Memory B cell (primary cell): ENCODE measurements around the gene CARD10.

Experiments
- ATAC-seq: fragments of 150-1000 bp; cut with Tn5 transposase; 2 replicates; pipeline ENCODE4 v1.10.0; 2021; ENCODE audit warnings: low read depth, mild to moderate bottlenecking, moderate library complexity
- DNase-seq, 2 donors: peaks; one replicate each; pipeline ENCODE4 v3.0.0; 2022; ENCODE audit warnings: low spot score in 2 of 2
- H3K27ac Mint-ChIP-seq: one replicate; pipeline ENCODE4 v1.8.0; 2022; ENCODE audit warnings: mild to moderate bottlenecking, moderate library complexity, mixed read lengths
- H3K27me3 Mint-ChIP-seq: one replicate; pipeline ENCODE4 v1.8.0; 2022; ENCODE audit warnings: mixed read lengths
- H3K36me3 Mint-ChIP-seq: one replicate; pipeline ENCODE4 v1.8.0; 2022; ENCODE audit warnings: mild to moderate bottlenecking, mixed read lengths
- H3K4me1 Mint-ChIP-seq: one replicate; pipeline ENCODE4 v1.8.0; 2022; ENCODE audit warnings: mixed read lengths
- H3K4me3 Mint-ChIP-seq: one replicate; pipeline ENCODE4 v1.8.0; 2022; ENCODE audit warnings: mild to moderate bottlenecking, moderate library complexity, mixed read lengths
- H3K9me3 Mint-ChIP-seq: one replicate; pipeline ENCODE4 v1.8.0; 2022; ENCODE audit warnings: mixed read lengths

The CARD10 gene

GRCh38 chr22:37455896-37456295 is 63.3 kb downstream of the CARD10 start:
- H3K36me3 Mint-ChIP-seq = peaks cover 15% of the 10 kb centered on the region
- no peak for ATAC-seq
- H3K4me1 Mint-ChIP-seq = peaks cover 4% of the 10 kb centered on the region
- no peak for DNase-seq
- no peak overlapping the region for H3K4me3 Mint-ChIP-seq
- no peaks in the 10 kb centered on the region for H3K27me3 Mint-ChIP-seq
- H3K9me3 Mint-ChIP-seq = no peaks in the 10 kb centered on the region
- H3K27ac Mint-ChIP-seq = no peak overlapping the region

GRCh38 chr22:37454857-37455686 is 64.1 kb downstream of the CARD10 start:
- no peaks in the 10 kb centered on the region for H3K9me3 Mint-ChIP-seq
- DNase-seq (no peak), ATAC-seq (no peak)
- peaks cover 4% of the 10 kb centered on the region for H3K4me1 Mint-ChIP-seq
- H3K27ac Mint-ChIP-seq = no peak overlapping the region
- peaks cover 9% of the 10 kb centered on the region for H3K36me3 Mint-ChIP-seq
- H3K4me3 Mint-ChIP-seq = no peak overlapping the region
- H3K27me3 Mint-ChIP-seq = no peaks in the 10 kb centered on the region

GRCh38 chr22:37453696-37454095 is 65.5 kb downstream of the CARD10 start:
- Mint-ChIP-seq H3K27ac (no peak overlapping the region), H3K36me3 (peaks cover 6% of the 10 kb centered on the region), H3K9me3 (no peaks in the 10 kb centered on the region), H3K27me3 (peaks cover 2% of the 10 kb centered on the region), H3K4me3 (no peak overlapping the region), H3K4me1 (peaks cover 4% of the 10 kb centered on the region)
- no peak for ATAC-seq
- DNase-seq = no peak

DNA sequence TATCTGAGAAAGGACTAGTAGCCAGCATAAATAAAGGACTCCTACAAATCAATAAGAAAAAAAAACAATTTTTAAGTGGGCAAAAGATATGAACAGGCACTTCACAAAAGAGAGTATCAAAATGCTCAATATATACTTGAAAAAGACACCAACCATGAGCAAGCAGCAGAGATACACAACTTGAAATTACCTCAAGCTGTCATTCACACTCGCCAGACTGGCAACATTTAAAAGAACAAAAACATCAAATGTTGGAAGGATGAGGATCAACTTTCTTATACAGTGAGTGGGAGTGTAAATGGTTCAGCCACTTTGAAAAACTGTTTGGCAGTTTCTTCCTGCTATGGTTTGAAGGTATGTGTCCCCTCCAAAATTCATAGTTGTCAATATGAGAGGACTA is 68.0 kb downstream of the CARD10 start:
- Mint-ChIP-seq H3K9me3 (no peaks in the 10 kb centered on the region), H3K4me1 (peaks cover 4% of the 10 kb centered on the region), H3K36me3 (peaks cover 6% of the 10 kb centered on the region), H3K27me3 (peaks cover 3% of the 10 kb centered on the region), H3K27ac (no peak overlapping the region), H3K4me3 (no peak overlapping the region)
- DNase-seq = no peak
- no peak for ATAC-seq

- DNase-seq (no peak), ATAC-seq (no peak)
- Mint-ChIP-seq H3K36me3 (peaks cover 7% of the 10 kb centered on the region), H3K4me1 (peaks cover 4% of the 10 kb centered on the region), H3K9me3 (no peaks in the 10 kb centered on the region), H3K27me3 (peaks cover 3% of the 10 kb centered on the region), H3K4me3 (no peak overlapping the region), H3K27ac (no peak overlapping the region)
These were observed 69.7 kb downstream of the CARD10 start for GRCh38 chr22:37449331-37450001.

DNA sequence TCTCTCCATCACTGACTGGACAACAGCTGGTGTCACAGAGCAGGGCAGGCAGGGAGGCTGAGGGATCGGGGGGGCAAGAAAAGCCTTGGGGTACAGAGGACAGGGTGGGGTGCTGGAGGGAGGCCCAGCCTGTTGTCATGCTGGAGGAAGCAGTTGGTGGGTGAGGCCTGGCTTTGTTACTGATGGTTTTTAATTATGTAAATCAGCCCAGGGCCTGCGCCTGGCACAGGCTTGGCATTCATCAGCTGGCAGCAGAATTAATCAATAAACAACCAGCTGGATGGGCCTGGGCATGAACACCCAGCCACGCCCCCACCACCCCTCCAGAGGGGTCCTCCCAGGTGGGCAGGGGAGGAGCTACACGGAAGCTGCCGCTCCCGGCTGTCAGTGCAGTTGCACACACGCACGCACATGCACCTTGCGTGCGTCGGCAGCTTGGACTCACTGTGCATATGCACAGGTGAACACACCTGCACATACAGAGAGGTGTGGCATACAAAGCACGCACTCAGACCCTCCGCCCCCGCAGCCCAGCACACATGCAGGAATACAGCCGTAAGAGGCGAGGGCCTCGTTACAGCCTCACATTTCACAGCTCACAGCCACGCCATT is 70.6 kb downstream of the CARD10 start:
- H3K4me3 Mint-ChIP-seq = no peak overlapping the region
- no peak for DNase-seq
- H3K36me3 Mint-ChIP-seq = peaks cover 7% of the 10 kb centered on the region
- peaks cover 3% of the 10 kb centered on the region for H3K27me3 Mint-ChIP-seq
- H3K4me1 Mint-ChIP-seq = peaks cover 4% of the 10 kb centered on the region
- no peaks in the 10 kb centered on the region for H3K9me3 Mint-ChIP-seq
- no peak for ATAC-seq
- H3K27ac Mint-ChIP-seq = no peak overlapping the region

GRCh38 chr22:37445501-37445900 is 73.7 kb downstream of the CARD10 start:
- DNase-seq (no peak), ATAC-seq (no peak)
- Mint-ChIP-seq H3K4me3 (no peak overlapping the region), H3K4me1 (no peaks in the 10 kb centered on the region), H3K27me3 (peaks cover 10% of the 10 kb centered on the region), H3K27ac (no peak overlapping the region), H3K9me3 (peaks cover 7% of the 10 kb centered on the region), H3K36me3 (peaks cover 2% of the 10 kb centered on the region)

DNA sequence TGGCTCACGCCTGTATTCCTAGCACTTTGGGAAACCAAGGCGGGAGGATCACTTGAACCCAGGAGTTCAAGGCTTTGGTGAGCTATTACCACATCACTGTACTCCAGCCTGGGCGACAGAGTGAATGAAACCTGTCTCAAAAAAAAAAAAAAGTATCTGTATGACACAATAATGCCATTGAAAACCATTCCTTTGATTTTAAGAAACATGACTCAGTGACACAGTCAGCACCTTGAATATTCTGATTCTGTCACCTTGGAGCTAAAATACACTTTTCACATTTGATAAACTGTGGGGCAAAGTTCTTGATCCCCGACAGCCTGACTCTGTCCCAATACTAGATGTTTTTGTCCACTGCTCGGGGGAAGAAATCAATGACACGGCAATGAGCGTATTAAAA is 75.2 kb downstream of the CARD10 start:
- DNase-seq (no peak), ATAC-seq (no peak)
- Mint-ChIP-seq H3K4me3 (no peak overlapping the region), H3K4me1 (no peaks in the 10 kb centered on the region), H3K9me3 (peaks cover 7% of the 10 kb centered on the region), H3K27ac (no peak overlapping the region), H3K27me3 (peaks cover 10% of the 10 kb centered on the region), H3K36me3 (peaks cover 2% of the 10 kb centered on the region)

- Mint-ChIP-seq H3K4me1 (no peaks in the 10 kb centered on the region), H3K27ac (no peak overlapping the region), H3K27me3 (peaks cover 9% of the 10 kb centered on the region), H3K4me3 (no peak overlapping the region), H3K9me3 (peaks cover 7% of the 10 kb centered on the region), H3K36me3 (peaks cover 2% of the 10 kb centered on the region)
- DNase-seq (no peak), ATAC-seq (no peak)
These were observed 76.1 kb downstream of the CARD10 start for GRCh38 chr22:37443086-37443485.

GRCh38 chr22:37442537-37442936 is 76.7 kb downstream of the CARD10 start:
- peaks cover 7% of the 10 kb centered on the region for H3K9me3 Mint-ChIP-seq
- DNase-seq (no peak), ATAC-seq (no peak)
- peaks cover 2% of the 10 kb centered on the region for H3K36me3 Mint-ChIP-seq
- H3K27me3 Mint-ChIP-seq = peaks cover 9% of the 10 kb centered on the region
- H3K4me1 Mint-ChIP-seq = no peaks in the 10 kb centered on the region
- no peak overlapping the region for H3K27ac Mint-ChIP-seq
- no peak overlapping the region for H3K4me3 Mint-ChIP-seq

- no peak overlapping the region for H3K4me3 Mint-ChIP-seq
- ATAC-seq = no peak
These were observed 77.1 kb downstream of the CARD10 start for GRCh38 chr22:37442135-37442534.

DNA sequence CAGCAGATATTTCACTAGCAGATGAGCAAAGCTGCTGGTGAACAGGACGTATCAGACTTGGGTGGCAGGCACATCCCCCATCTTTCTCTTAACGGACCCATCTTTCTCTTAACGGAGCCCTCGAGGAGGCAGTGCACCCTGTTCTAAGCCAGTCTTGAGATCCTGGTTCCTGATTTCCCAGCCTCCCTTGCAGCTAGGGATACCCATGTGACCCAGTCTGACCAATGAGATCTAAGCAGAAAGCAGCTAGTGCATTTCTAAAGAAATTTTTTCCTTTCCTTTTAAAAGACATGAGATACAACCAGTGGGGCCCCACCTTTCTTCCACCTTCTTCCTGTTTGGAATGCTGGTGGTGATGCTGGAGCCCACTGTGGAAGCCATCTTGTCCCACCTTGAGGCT is 78.3 kb downstream of the CARD10 start:
- Mint-ChIP-seq H3K4me1 (no peaks in the 10 kb centered on the region), H3K4me3 (no peak overlapping the region), H3K36me3 (peaks cover 2% of the 10 kb centered on the region), H3K27me3 (peaks cover 11% of the 10 kb centered on the region), H3K27ac (no peak overlapping the region), H3K9me3 (peaks cover 7% of the 10 kb centered on the region)
- ATAC-seq (no peak), DNase-seq (no peak)

More at GRCh38 chr22:37442135-37442534, 77.1 kb downstream of the CARD10 start:
- peaks cover 11% of the 10 kb centered on the region for H3K27me3 Mint-ChIP-seq
- peaks cover 7% of the 10 kb centered on the region for H3K9me3 Mint-ChIP-seq
- H3K36me3 Mint-ChIP-seq = peaks cover 2% of the 10 kb centered on the region
- no peaks in the 10 kb centered on the region for H3K4me1 Mint-ChIP-seq
- no peak for DNase-seq
- no peak overlapping the region for H3K27ac Mint-ChIP-seq
